Neural cell (in vitro differentiated cells): Measurements from ENCODE around the gene SCN4B. TPM values are rescaled to one million over a fixed set of nuclear protein-coding genes. Genes with fewer than 3 reads are reported as not detected.
"Not testable (repeated sequence)": the region's sequence is repeated elsewhere in the genome, so short reads cannot be mapped to it uniquely, and the experiment has no call there.

Experiments
- H2AFZ ChIP-seq: fragments of 200-600, 300-800 bp; sonication (generic), shearing (Covaris generic); 2 replicates; pipeline ENCODE4 v1.6.0; 2014; ENCODE audit warnings: low read depth, mild to moderate bottlenecking, antibody characterized with exemption, low read length, moderate library complexity
- H3F3A ChIP-seq: fragments of 200-600 bp; shearing (Covaris generic); 2 replicates; pipeline ENCODE4 v1.6.1; 2016; ENCODE audit warnings: mild to moderate bottlenecking, moderate library complexity, mixed read lengths, antibody characterized with exemption, low read length; ENCODE audit not compliant: insufficient read depth, poor library complexity, severe bottlenecking
- H3K27ac ChIP-seq: fragments of 200-600, 300-800 bp; sonication (generic), shearing (Covaris generic); 2 replicates; pipeline ENCODE4 v1.5.1; 2014; ENCODE audit warnings: mild to moderate bottlenecking, low read length, moderate library complexity
- H3K27me3 ChIP-seq: fragments of 300-800, 200-600 bp; sonication (generic), shearing (Covaris generic); 2 replicates; pipeline ENCODE4 v1.6.0; 2014; ENCODE audit warnings: mild to moderate bottlenecking, low read depth, low read length, moderate library complexity; ENCODE audit not compliant: insufficient read depth
- H3K36me3 ChIP-seq: fragments of 300-800, 200-600 bp; sonication (generic), shearing (Covaris generic); 2 replicates; pipeline ENCODE4 v1.5.1; 2014; ENCODE audit warnings: mild to moderate bottlenecking, antibody characterized with exemption, low read length, moderate library complexity; ENCODE audit not compliant: insufficient read depth
- H3K4me2 ChIP-seq: fragments of 300-800, 200-600 bp; sonication (generic), shearing (Covaris generic); 2 replicates; pipeline ENCODE4 v1.6.0; 2014; ENCODE audit warnings: mild to moderate bottlenecking, low read length
- H3K4me3 ChIP-seq: fragments of 300-800, 200-600 bp; sonication (generic), shearing (Covaris generic); 2 replicates; pipeline ENCODE4 v1.5.1; 2014; ENCODE audit warnings: mild to moderate bottlenecking, low read length, moderate library complexity
- H3K79me2 ChIP-seq: fragments of 200-600 bp; shearing (Covaris generic); replicated peaks from 2 replicates; pipeline ENCODE4 v1.6.0; 2014; ENCODE audit warnings: mild to moderate bottlenecking, low read length, moderate library complexity; ENCODE audit not compliant: insufficient read depth
- H3K9ac ChIP-seq: fragments of 300-800, 200-600 bp; sonication (generic), shearing (Covaris generic); 2 replicates; pipeline ENCODE4 v1.6.1; 2016; ENCODE audit warnings: mild to moderate bottlenecking, low read length, mixed read lengths
- H3K9me2 ChIP-seq: fragments of 200-600 bp; shearing (Covaris generic); 2 replicates; pipeline ENCODE4 v1.6.1; 2016; ENCODE audit warnings: mild to moderate bottlenecking, low read length, mixed read lengths; ENCODE audit not compliant: insufficient read depth
- H3K9me3 ChIP-seq: fragments of 200-600, 300-800 bp; sonication (generic), shearing (Covaris generic); 2 replicates; pipeline ENCODE4 v1.6.1; 2016; ENCODE audit warnings: mild to moderate bottlenecking, mixed run types, low read length, moderate library complexity, mixed read lengths
- H4K20me1 ChIP-seq: fragments of 200-600 bp; shearing (Covaris generic); 2 replicates; pipeline ENCODE4 v1.6.1; 2016; ENCODE audit warnings: mild to moderate bottlenecking, mixed run types; ENCODE audit not compliant: insufficient read depth
- CTCF ChIP-seq: fragments of 450-650 bp; IDR thresholded peaks from 2 replicates; pipeline ENCODE4 v1.5.1; 2014; ENCODE audit warnings: antibody characterized with exemption, mild to moderate bottlenecking, moderate library complexity; ENCODE audit not compliant: poor library complexity, severe bottlenecking
- EP300 ChIP-seq: fragments of 450-650 bp; conservative IDR thresholded peaks from 2 replicates; pipeline ENCODE4 v1.6.1; 2014; ENCODE audit warnings: antibody characterized with exemption, mild to moderate bottlenecking, moderate library complexity; ENCODE audit not compliant: poor library complexity, severe bottlenecking
- EZH2 ChIP-seq: fragments of 200-600, 300-800 bp; shearing (Covaris generic), sonication (generic); IDR thresholded peaks from 2 replicates; pipeline ENCODE4 v1.6.1; 2014; ENCODE audit warnings: antibody characterized with exemption, low read length, borderline replicate concordance, mild to moderate bottlenecking; ENCODE audit not compliant: insufficient read depth, poor library complexity, severe bottlenecking
- MXI1 ChIP-seq: fragments of 450-650 bp; conservative IDR thresholded peaks from 2 replicates; pipeline ENCODE4 v1.6.1; 2014; ENCODE audit warnings: antibody characterized with exemption, mild to moderate bottlenecking; ENCODE audit not compliant: poor library complexity, severe bottlenecking
- POLR2AphosphoS5 ChIP-seq: IDR thresholded peaks from 2 replicates; pipeline ENCODE4 v1.6.1; 2012
- RAD21 ChIP-seq: fragments of 450-650 bp; conservative IDR thresholded peaks from 2 replicates; pipeline ENCODE4 v1.6.1; 2014; ENCODE audit warnings: antibody characterized with exemption, mild to moderate bottlenecking, moderate library complexity
- REST ChIP-seq: IDR thresholded peaks from 2 replicates; pipeline ENCODE4 v1.6.1; 2012; ENCODE audit warnings: borderline replicate concordance
- SMC3 ChIP-seq: fragments of 450-650 bp; conservative IDR thresholded peaks from 2 replicates; pipeline ENCODE4 v1.6.1; 2014; ENCODE audit warnings: antibody characterized with exemption, mild to moderate bottlenecking, moderate library complexity; ENCODE audit not compliant: poor library complexity
- TAF1 ChIP-seq: IDR thresholded peaks from 2 replicates; pipeline ENCODE4 v1.6.1; 2012; ENCODE audit warnings: low read depth
- polyA plus RNA-seq: library from polyadenylated mRNA; depleted of rRNA; stranded (reverse); fragments of >200 nt; gene quantifications from 2 replicates; pipeline ENCODE4 v1.2.3, GENCODE V29; 2014

SCN4B gene
- polyA plus RNA-seq, 1 donor from 2014 or later = 0.61 TPM

- Histone ChIP-seq H3F3A (no peaks in the 10 kb centered on the region), H2AFZ (no peak overlapping the region), H3K79me2 (no peaks in the 10 kb centered on the region), H3K27ac (no peak overlapping the region), H3K9me2 (no peaks in the 10 kb centered on the region), H3K9ac (no peak overlapping the region), H3K36me3 (no peaks in the 10 kb centered on the region), H3K27me3 (no peaks in the 10 kb centered on the region), H3K4me3 (no peak overlapping the region), H3K9me3 (no peaks in the 10 kb centered on the region), H4K20me1 (no peaks in the 10 kb centered on the region), H3K4me2 (no peak overlapping the region)
- no peak for TF ChIP-seq RAD21
- no peak for TF ChIP-seq SMC3
- no peak for TF ChIP-seq POLR2AphosphoS5
- no peak for TF ChIP-seq EP300
- TF ChIP-seq REST = no peak
- no peak for TF ChIP-seq MXI1
- no peak for TF ChIP-seq CTCF
- TF ChIP-seq EZH2 = no peak
- no peak for TF ChIP-seq TAF1
These were observed 33.9 kb upstream of the SCN4B start for GRCh38 chr11:118186346-118187107.

- no peaks in the 10 kb centered on the region for H3K36me3 ChIP-seq
- H3K4me2 ChIP-seq = no peak overlapping the region
- TF ChIP-seq POLR2AphosphoS5 = no peak
- TF ChIP-seq MXI1 = no peak
- no peak for TF ChIP-seq CTCF
- no peak for TF ChIP-seq REST
- TF ChIP-seq EZH2 = no peak
- TF ChIP-seq EP300 = no peak
- no peak for TF ChIP-seq RAD21
- no peak for TF ChIP-seq SMC3
- no peak for TF ChIP-seq TAF1
- H3K79me2 ChIP-seq = no peaks in the 10 kb centered on the region
- H3K27ac ChIP-seq = no peak overlapping the region
- H3F3A ChIP-seq = no peaks in the 10 kb centered on the region
- H3K9me2 ChIP-seq = no peaks in the 10 kb centered on the region
- H3K27me3 ChIP-seq = no peaks in the 10 kb centered on the region
- no peaks in the 10 kb centered on the region for H4K20me1 ChIP-seq
- H3K9ac ChIP-seq = no peak overlapping the region
- H2AFZ ChIP-seq = no peak overlapping the region
- no peaks in the 10 kb centered on the region for H3K9me3 ChIP-seq
- no peak overlapping the region for H3K4me3 ChIP-seq
These were observed 32.4 kb upstream of the SCN4B start for GRCh38 chr11:118184784-118185579.

GRCh38 chr11:118183691-118184090 lies 31.1 kb upstream of the SCN4B start:
- H3K9me2 ChIP-seq, H3K27me3 ChIP-seq, H3K9me3 ChIP-seq, H3K4me2 ChIP-seq, H3F3A ChIP-seq, H3K79me2 ChIP-seq, H2AFZ ChIP-seq, H3K27ac ChIP-seq, H3K36me3 ChIP-seq, H3K4me3 ChIP-seq, H3K9ac ChIP-seq, H4K20me1 ChIP-seq: not testable (repeated sequence)
